K562 (cell line): ENCODE measurements around the gene EIF3J.
"Not testable (repeated sequence)": the region's sequence is repeated elsewhere in the genome, so short reads cannot be mapped to it uniquely, and the experiment has no call there.

Experiments used
- CBX1 ChIP-seq: sonication (generic); IDR thresholded peaks from 2 replicates; pipeline ENCODE4 v1.6.1; 2016; ENCODE audit warnings: antibody characterized with exemption, low read depth, mild to moderate bottlenecking
- CTCF ChIP-seq, 3 experiments: IDR thresholded peaks in 2 of 3; conservative IDR thresholded peaks in 1 of 3; 2 replicates each; pipeline ENCODE4 v1.5.1; 2011 to 2012; ENCODE audit warnings: low read length in 3 of 3, mild to moderate bottlenecking in 3 of 3, control low read depth in 2 of 3, improper control_type of control experiment in 1 of 3, inconsistent platforms in 1 of 3, low read depth in 1 of 3, mixed read lengths in 1 of 3, moderate library complexity in 1 of 3; ENCODE audit not compliant: insufficient read depth in 2 of 3
- MCM5 ChIP-seq: fragments of 450-650 bp; IDR thresholded peaks from 2 replicates; pipeline ENCODE4 v1.6.1; 2016; ENCODE audit warnings: low read depth
- POLR2A ChIP-seq: fragments of 450-650 bp; conservative IDR thresholded peaks from 2 replicates; pipeline ENCODE4 v1.6.1; 2016
- RCOR1 ChIP-seq, 2 experiments: IDR thresholded peaks; 2 replicates each; pipeline ENCODE4 v1.6.1; 2012; ENCODE audit warnings: low read depth in 2 of 2, low read length in 2 of 2, borderline replicate concordance in 1 of 2, improper control_type of control experiment in 1 of 2
- TF ChIP-seq, protein P1 (sequence below), 2 experiments: fragments of 450-650 bp; formaldehyde crosslinking in 1 of 2; IDR thresholded peaks; 2 replicates each; pipeline versions ENCODE4 v1.4.0 to v1.6.1; 2014 to 2020; ENCODE audit warnings: mild to moderate bottlenecking in 2 of 2, borderline replicate concordance in 1 of 2, low read depth in 1 of 2

- TF ChIP-seq CTCF (IDR thresholded peaks at IDR 0.05 in 2 of 3, conservative IDR thresholded peaks at IDR 0.05 in 1 of 3; ENCODE audit: insufficient read depth in 2 of 3, low read depth in 1 of 3, low read length in 3 of 3); RCOR1 (IDR thresholded peaks at IDR 0.05; ENCODE audit: borderline replicate concordance in 1 of 2, low read depth in 2 of 2, low read length in 2 of 2); POLR2A; MCM5; CBX1: not testable (repeated sequence)
- TF ChIP-seq, protein P1, sequence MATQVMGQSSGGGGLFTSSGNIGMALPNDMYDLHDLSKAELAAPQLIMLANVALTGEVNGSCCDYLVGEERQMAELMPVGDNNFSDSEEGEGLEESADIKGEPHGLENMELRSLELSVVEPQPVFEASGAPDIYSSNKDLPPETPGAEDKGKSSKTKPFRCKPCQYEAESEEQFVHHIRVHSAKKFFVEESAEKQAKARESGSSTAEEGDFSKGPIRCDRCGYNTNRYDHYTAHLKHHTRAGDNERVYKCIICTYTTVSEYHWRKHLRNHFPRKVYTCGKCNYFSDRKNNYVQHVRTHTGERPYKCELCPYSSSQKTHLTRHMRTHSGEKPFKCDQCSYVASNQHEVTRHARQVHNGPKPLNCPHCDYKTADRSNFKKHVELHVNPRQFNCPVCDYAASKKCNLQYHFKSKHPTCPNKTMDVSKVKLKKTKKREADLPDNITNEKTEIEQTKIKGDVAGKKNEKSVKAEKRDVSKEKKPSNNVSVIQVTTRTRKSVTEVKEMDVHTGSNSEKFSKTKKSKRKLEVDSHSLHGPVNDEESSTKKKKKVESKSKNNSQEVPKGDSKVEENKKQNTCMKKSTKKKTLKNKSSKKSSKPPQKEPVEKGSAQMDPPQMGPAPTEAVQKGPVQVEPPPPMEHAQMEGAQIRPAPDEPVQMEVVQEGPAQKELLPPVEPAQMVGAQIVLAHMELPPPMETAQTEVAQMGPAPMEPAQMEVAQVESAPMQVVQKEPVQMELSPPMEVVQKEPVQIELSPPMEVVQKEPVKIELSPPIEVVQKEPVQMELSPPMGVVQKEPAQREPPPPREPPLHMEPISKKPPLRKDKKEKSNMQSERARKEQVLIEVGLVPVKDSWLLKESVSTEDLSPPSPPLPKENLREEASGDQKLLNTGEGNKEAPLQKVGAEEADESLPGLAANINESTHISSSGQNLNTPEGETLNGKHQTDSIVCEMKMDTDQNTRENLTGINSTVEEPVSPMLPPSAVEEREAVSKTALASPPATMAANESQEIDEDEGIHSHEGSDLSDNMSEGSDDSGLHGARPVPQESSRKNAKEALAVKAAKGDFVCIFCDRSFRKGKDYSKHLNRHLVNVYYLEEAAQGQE (IDR thresholded peaks at IDR 0.05; ENCODE audit: borderline replicate concordance): not testable (repeated sequence)
- TF ChIP-seq, protein P1 (CRISPR knock-in tag; IDR thresholded peaks at IDR 0.05; ENCODE audit: low read depth): not testable (repeated sequence)
Observed at GRCh38 chr15:44544745-44545144, 7.8 kb downstream of the EIF3J start.
